Muscle layer of duodenum (tissue), 2 donors: Measurements from ENCODE around the gene ABCB4.

Experiments
- H3K27ac ChIP-seq: one replicate; pipeline ENCODE4 v1.7.0; 2013; ENCODE audit warnings: mild to moderate bottlenecking, low read length
- H3K27me3 ChIP-seq: one replicate; pipeline ENCODE4 v1.7.0; 2013; ENCODE audit warnings: low read depth, mild to moderate bottlenecking, control low read depth, low read length
- H3K36me3 ChIP-seq, 2 donors: one replicate each; pipeline ENCODE4 v1.7.0; 2013; ENCODE audit warnings: low read length in 2 of 2, control low read depth in 1 of 2, mild to moderate bottlenecking in 1 of 2; ENCODE audit not compliant: insufficient read depth in 2 of 2, control insufficient read depth in 1 of 2
- H3K4me1 ChIP-seq, 2 donors: one replicate each; pipeline ENCODE4 v1.7.0; 2013; ENCODE audit warnings: low read length in 2 of 2, mild to moderate bottlenecking in 2 of 2, control low read depth in 1 of 2, moderate library complexity in 1 of 2; ENCODE audit not compliant: insufficient read depth in 2 of 2, control insufficient read depth in 1 of 2
- H3K4me3 ChIP-seq, 2 donors: one replicate each; pipeline ENCODE4 v1.7.0; 2013; ENCODE audit warnings: low read length in 2 of 2, low read depth in 1 of 2, mild to moderate bottlenecking in 1 of 2
- H3K9me3 ChIP-seq, 2 donors: one replicate each; pipeline ENCODE4 v1.7.0; 2013; ENCODE audit warnings: low read length in 2 of 2, control low read depth in 1 of 2, mild to moderate bottlenecking in 1 of 2; ENCODE audit not compliant: control insufficient read depth in 1 of 2
- donor health status: healthy.

ABCB4 gene

GRCh38 chr7:87375662-87376435, 99.6 kb downstream of the ABCB4 start:
- Histone ChIP-seq H3K4me3 (no peak overlapping the region), H3K27me3 (no peaks in the 10 kb centered on the region), H3K27ac (no peak overlapping the region), H3K36me3 (peaks cover 8 to 18% of the 10 kb centered on the region in 2 donors), H3K4me1 (no peaks in the 10 kb centered on the region), H3K9me3 (no peaks in the 10 kb centered on the region)

- no peak overlapping the region for H3K4me3 ChIP-seq
- H3K27ac ChIP-seq = no peak overlapping the region
- H3K4me1 ChIP-seq = no peaks in the 10 kb centered on the region
- no peaks in the 10 kb centered on the region for H3K27me3 ChIP-seq
- peaks cover 0 to 16% of the 10 kb centered on the region in 2 donors for H3K36me3 ChIP-seq
- no peaks in the 10 kb centered on the region for H3K9me3 ChIP-seq
Observed at GRCh38 chr7:87370660-87371180, 104.8 kb downstream of the ABCB4 start.

- H3K36me3 ChIP-seq = peaks cover 0 to 18% of the 10 kb centered on the region in 2 donors
Observed at GRCh38 chr7:87369216-87369615, 106.3 kb downstream of the ABCB4 start.

GRCh38 chr7:87364246-87364645, 111.2 kb downstream of the ABCB4 start:
- Histone ChIP-seq H3K27me3 (no peaks in the 10 kb centered on the region), H3K4me1 (no peaks in the 10 kb centered on the region), H3K9me3 (no peaks in the 10 kb centered on the region), H3K4me3 (no peak overlapping the region), H3K27ac (no peak overlapping the region), H3K36me3 (peaks cover 0 to 30% of the 10 kb centered on the region in 2 donors)

More at GRCh38 chr7:87369216-87369615, 106.3 kb downstream of the ABCB4 start:
- Histone ChIP-seq H3K4me1 (no peaks in the 10 kb centered on the region), H3K9me3 (no peaks in the 10 kb centered on the region), H3K4me3 (no peak overlapping the region), H3K27ac (no peak overlapping the region), H3K27me3 (no peaks in the 10 kb centered on the region)

- Histone ChIP-seq H3K27ac (no peak overlapping the region), H3K36me3 (peaks cover 0 to 26% of the 10 kb centered on the region in 2 donors), H3K4me1 (no peaks in the 10 kb centered on the region), H3K27me3 (no peaks in the 10 kb centered on the region), H3K4me3 (no peak overlapping the region), H3K9me3 (no peaks in the 10 kb centered on the region)
Observed at GRCh38 chr7:87363342-87363741, 112.1 kb downstream of the ABCB4 start.

GRCh38 chr7:87361320-87361719, 114.2 kb downstream of the ABCB4 start:
- H3K27me3 ChIP-seq = no peaks in the 10 kb centered on the region
- no peaks in the 10 kb centered on the region for H3K9me3 ChIP-seq
- no peaks in the 10 kb centered on the region for H3K4me1 ChIP-seq
- H3K36me3 ChIP-seq = peaks cover 3 to 30% of the 10 kb centered on the region in 2 donors
- H3K4me3 ChIP-seq = no peak overlapping the region
- no peak overlapping the region for H3K27ac ChIP-seq

- Histone ChIP-seq H3K36me3 (peaks cover 3 to 36% of the 10 kb centered on the region in 2 donors), H3K4me1 (no peaks in the 10 kb centered on the region), H3K9me3 (peaks cover 0 to 2% of the 10 kb centered on the region in 2 donors), H3K4me3 (no peak overlapping the region), H3K27me3 (no peaks in the 10 kb centered on the region), H3K27ac (no peak overlapping the region)
Observed at GRCh38 chr7:87359366-87359765, 116.1 kb downstream of the ABCB4 start.

GRCh38 chr7:87356448-87356847, 119.0 kb downstream of the ABCB4 start:
- Histone ChIP-seq H3K4me3 (no peak overlapping the region), H3K27me3 (no peaks in the 10 kb centered on the region), H3K27ac (no peak overlapping the region), H3K9me3 (peaks cover 0 to 2% of the 10 kb centered on the region in 2 donors), H3K36me3 (peaks cover 16 to 40% of the 10 kb centered on the region in 2 donors), H3K4me1 (no peaks in the 10 kb centered on the region)

GRCh38 chr7:87354749-87355148, 120.7 kb downstream of the ABCB4 start:
- H3K36me3 ChIP-seq = peaks cover 24 to 44% of the 10 kb centered on the region in 2 donors
- H3K4me3 ChIP-seq = no peak overlapping the region
- H3K27me3 ChIP-seq = no peaks in the 10 kb centered on the region
- no peaks in the 10 kb centered on the region for H3K4me1 ChIP-seq
- H3K9me3 ChIP-seq = peaks cover 0 to 2% of the 10 kb centered on the region in 2 donors
- H3K27ac ChIP-seq = no peak overlapping the region
